Smooth muscle cell (in vitro differentiated cells): ENCODE data around the gene SEPTIN10. TPM values are rescaled to one million over a fixed set of nuclear protein-coding genes. Genes with fewer than 3 reads are reported as not detected.

Source experiments
- DNase-seq: peaks from one replicate; lab custom pipeline; 2025; ENCODE audit not compliant: unreplicated experiment; lab: John Stamatoyannopoulos, UW
- H2AFZ ChIP-seq: fragments of 200-600 bp; sonication (generic); 2 replicates; pipeline ENCODE4 v1.6.0; 2016; ENCODE audit warnings: antibody characterized with exemption, low read depth, mild to moderate bottlenecking
- H3F3A ChIP-seq: fragments of 200-600 bp; sonication (generic); 2 replicates; pipeline ENCODE4 v1.6.0; 2017; ENCODE audit warnings: antibody characterized with exemption, low read depth
- H3K27ac ChIP-seq: fragments of 200-600 bp; sonication (generic); 2 replicates; pipeline ENCODE4 v1.5.1; 2016; ENCODE audit warnings: low read depth, mild to moderate bottlenecking
- H3K27me3 ChIP-seq: fragments of 200-600 bp; sonication (generic); 2 replicates; pipeline ENCODE4 v1.6.1; 2016; ENCODE audit warnings: low read depth, mild to moderate bottlenecking
- H3K36me3 ChIP-seq: fragments of 200-600 bp; sonication (generic); 2 replicates; pipeline ENCODE4 v1.5.1; 2016; ENCODE audit warnings: low read depth
- H3K4me1 ChIP-seq: fragments of 200-600 bp; sonication (generic); 2 replicates; pipeline ENCODE4 v1.5.1; 2016; ENCODE audit warnings: low read depth
- H3K4me2 ChIP-seq: fragments of 200-600 bp; sonication (generic); 2 replicates; pipeline ENCODE4 v1.6.0; 2016; ENCODE audit warnings: mild to moderate bottlenecking
- H3K4me3 ChIP-seq: fragments of 200-600 bp; sonication (generic); 2 replicates; pipeline ENCODE4 v1.5.1; 2016; ENCODE audit warnings: mild to moderate bottlenecking
- H3K79me2 ChIP-seq: fragments of 200-600 bp; sonication (generic); 2 replicates; pipeline ENCODE4 v1.6.0; 2016; ENCODE audit warnings: low read depth, mild to moderate bottlenecking
- H3K9ac ChIP-seq: fragments of 200-600 bp; sonication (generic); 2 replicates; pipeline ENCODE4 v1.6.0; 2016; ENCODE audit warnings: low read depth
- H3K9me3 ChIP-seq: fragments of 200-600 bp; sonication (generic); replicated peaks from 2 replicates; pipeline ENCODE4 v1.5.1; 2016; ENCODE audit warnings: low read depth
- H4K20me1 ChIP-seq: fragments of 200-600 bp; sonication (generic); 2 replicates; pipeline ENCODE4 v1.6.0; 2016; ENCODE audit warnings: low read depth
- WGBS: methylation state at CpG from one replicate; pipeline ENCODE4 v1.1.7; 2016; ENCODE audit warnings: low lambda C conversion rate; 5-methylcytosine and 5-hydroxymethylcytosine counted together
- polyA plus RNA-seq: library from polyadenylated mRNA; unstranded; fragments of >200 nt; fragmentation: Nextera tagmentation; extraction: Ambion mirVana; gene quantifications from 2 replicates; pipeline ENCODE4 v1.2.1, GENCODE V29; 2016
- total RNA-seq: library from RNA; depleted of rRNA; stranded (reverse); fragments of >200 nt; gene quantifications from 2 replicates; pipeline ENCODE4 v1.2.3, GENCODE V29; 2014
- TF ChIP-seq, protein P1 (sequence below): fragments of 200-600 bp; sonication (generic); IDR thresholded peaks from 2 replicates; pipeline ENCODE4 v1.5.1; 2017; ENCODE audit warnings: borderline replicate concordance, mild to moderate bottlenecking, antibody characterized with exemption; ENCODE audit not compliant: insufficient read depth, poor library complexity, severe bottlenecking

The SEPTIN10 gene
- total and polyA plus RNA-seq, 2 experiments from 2014 or later = 39.2 to 92.1 TPM

- H3K9me3 ChIP-seq = no peaks in the 10 kb centered on the region
- no peaks in the 10 kb centered on the region for H3K27me3 ChIP-seq
- TF ChIP-seq, protein P1, sequence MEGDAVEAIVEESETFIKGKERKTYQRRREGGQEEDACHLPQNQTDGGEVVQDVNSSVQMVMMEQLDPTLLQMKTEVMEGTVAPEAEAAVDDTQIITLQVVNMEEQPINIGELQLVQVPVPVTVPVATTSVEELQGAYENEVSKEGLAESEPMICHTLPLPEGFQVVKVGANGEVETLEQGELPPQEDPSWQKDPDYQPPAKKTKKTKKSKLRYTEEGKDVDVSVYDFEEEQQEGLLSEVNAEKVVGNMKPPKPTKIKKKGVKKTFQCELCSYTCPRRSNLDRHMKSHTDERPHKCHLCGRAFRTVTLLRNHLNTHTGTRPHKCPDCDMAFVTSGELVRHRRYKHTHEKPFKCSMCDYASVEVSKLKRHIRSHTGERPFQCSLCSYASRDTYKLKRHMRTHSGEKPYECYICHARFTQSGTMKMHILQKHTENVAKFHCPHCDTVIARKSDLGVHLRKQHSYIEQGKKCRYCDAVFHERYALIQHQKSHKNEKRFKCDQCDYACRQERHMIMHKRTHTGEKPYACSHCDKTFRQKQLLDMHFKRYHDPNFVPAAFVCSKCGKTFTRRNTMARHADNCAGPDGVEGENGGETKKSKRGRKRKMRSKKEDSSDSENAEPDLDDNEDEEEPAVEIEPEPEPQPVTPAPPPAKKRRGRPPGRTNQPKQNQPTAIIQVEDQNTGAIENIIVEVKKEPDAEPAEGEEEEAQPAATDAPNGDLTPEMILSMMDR = no peak
- no peak overlapping the region for H3K4me3 ChIP-seq
- H3K4me1 ChIP-seq = no peaks in the 10 kb centered on the region
- DNase-seq = no peak
- H2AFZ ChIP-seq = no peak overlapping the region
- no peaks in the 10 kb centered on the region for H4K20me1 ChIP-seq
- H3F3A ChIP-seq = peaks cover 7% of the 10 kb centered on the region
- over 99% methylated on average over 5 of the region's 5 CpGs for WGBS
- no peaks in the 10 kb centered on the region for H3K36me3 ChIP-seq
- H3K4me2 ChIP-seq = no peak overlapping the region
- H3K9ac ChIP-seq = no peak overlapping the region
- H3K27ac ChIP-seq = no peak overlapping the region
- H3K79me2 ChIP-seq = no peaks in the 10 kb centered on the region
Measured at GRCh38 chr2:109513230-109513629, 100.5 kb downstream of the SEPTIN10 start.

- no peak for DNase-seq
- Histone ChIP-seq H2AFZ (no peak overlapping the region), H3K9ac (no peak overlapping the region), H3K4me2 (no peak overlapping the region), H3K9me3 (no peaks in the 10 kb centered on the region), H3K27me3 (no peaks in the 10 kb centered on the region), H4K20me1 (no peaks in the 10 kb centered on the region), H3K36me3 (no peaks in the 10 kb centered on the region), H3K4me3 (no peak overlapping the region), H3K79me2 (no peaks in the 10 kb centered on the region), H3F3A (peaks cover 7% of the 10 kb centered on the region), H3K4me1 (no peaks in the 10 kb centered on the region), H3K27ac (no peak overlapping the region)
- 95% methylated on average over 5 of the region's 5 CpGs for WGBS
- TF ChIP-seq, protein P1 = no peak
Measured at GRCh38 chr2:109512076-109512475, 101.7 kb downstream of the SEPTIN10 start.

DNA sequence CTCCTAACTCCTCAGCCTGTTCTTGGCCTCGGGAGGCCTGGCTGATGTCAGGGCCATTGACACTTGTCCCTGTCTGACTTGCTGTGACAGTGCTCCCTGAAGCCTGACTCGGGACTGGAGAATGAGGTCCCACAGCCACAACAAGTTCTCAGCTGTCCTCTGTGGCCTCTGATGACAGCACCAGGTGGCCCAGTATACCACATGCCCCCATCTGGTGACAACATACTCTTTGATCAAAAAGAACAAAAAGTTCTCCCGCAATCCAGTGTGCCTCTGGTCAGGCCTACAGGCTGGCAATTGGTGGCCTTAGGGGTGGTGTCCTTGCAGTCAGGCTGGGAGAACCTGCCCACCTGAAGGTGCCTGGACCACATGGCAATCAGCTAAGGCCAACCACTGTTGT, 102.6 kb downstream of the SEPTIN10 start:
- H3K9ac ChIP-seq = no peak overlapping the region
- no peaks in the 10 kb centered on the region for H3K4me1 ChIP-seq
- H3F3A ChIP-seq = peaks cover 7% of the 10 kb centered on the region
- DNase-seq = no peak
- no peaks in the 10 kb centered on the region for H4K20me1 ChIP-seq
- no peak overlapping the region for H3K4me3 ChIP-seq
- no peaks in the 10 kb centered on the region for H3K79me2 ChIP-seq
- TF ChIP-seq, protein P1 = no peak
- no peak overlapping the region for H3K27ac ChIP-seq
- H3K27me3 ChIP-seq = no peaks in the 10 kb centered on the region
- no peaks in the 10 kb centered on the region for H3K36me3 ChIP-seq
- 72% methylated on average over 3 of the region's 3 CpGs for WGBS
- no peak overlapping the region for H3K4me2 ChIP-seq
- H2AFZ ChIP-seq = no peak overlapping the region
- H3K9me3 ChIP-seq = no peaks in the 10 kb centered on the region
